Central memory CD4-positive, alpha-beta T cell (primary cell): ENCODE results near the gene STXBP5.

Source experiments
- DNase-seq: peaks from one replicate; pipeline ENCODE4 v3.0.0; 2022
- total RNA-seq, 3 experiments: gene quantifications; one replicate each; lab custom pipeline; 2026; lab: John Stamatoyannopoulos, UW

STXBP5 gene
- 64.9 to 115 (median 96.3) reads per million in 3 experiments for total RNA-seq

GRCh38 chr6:147204060-147204785 is at the start of gene STXBP5:
Gene STXBP5 (plus strand): TSS chr6:147204417. CDS start chr6:147204533, 116 bp downstream.
- peak; percentile 48 for DNase-seq

DNA sequence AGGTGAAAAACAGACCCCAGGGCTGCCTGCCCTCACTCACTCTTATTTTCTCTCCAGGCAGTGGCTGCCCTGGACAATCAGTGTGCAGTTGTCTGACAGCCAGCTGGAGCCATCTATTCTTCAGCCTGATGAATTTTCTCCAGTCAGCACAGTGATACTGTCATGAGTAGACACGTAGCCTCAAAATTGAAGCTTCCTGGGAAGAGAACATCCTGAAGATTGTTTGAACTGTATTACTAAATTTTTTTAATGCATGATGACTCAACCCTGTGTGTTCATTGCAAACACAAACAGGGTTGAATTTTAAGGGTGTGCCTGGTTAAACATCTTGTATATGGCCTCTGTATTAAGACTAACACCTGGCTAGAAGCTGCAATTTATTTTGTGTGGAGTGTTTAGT is 49.8 kb upstream of the STXBP5 start:
- no peak for DNase-seq

- no peak for DNase-seq
Observed at GRCh38 chr6:147156218-147156617, 48.0 kb upstream of the STXBP5 start.

DNA sequence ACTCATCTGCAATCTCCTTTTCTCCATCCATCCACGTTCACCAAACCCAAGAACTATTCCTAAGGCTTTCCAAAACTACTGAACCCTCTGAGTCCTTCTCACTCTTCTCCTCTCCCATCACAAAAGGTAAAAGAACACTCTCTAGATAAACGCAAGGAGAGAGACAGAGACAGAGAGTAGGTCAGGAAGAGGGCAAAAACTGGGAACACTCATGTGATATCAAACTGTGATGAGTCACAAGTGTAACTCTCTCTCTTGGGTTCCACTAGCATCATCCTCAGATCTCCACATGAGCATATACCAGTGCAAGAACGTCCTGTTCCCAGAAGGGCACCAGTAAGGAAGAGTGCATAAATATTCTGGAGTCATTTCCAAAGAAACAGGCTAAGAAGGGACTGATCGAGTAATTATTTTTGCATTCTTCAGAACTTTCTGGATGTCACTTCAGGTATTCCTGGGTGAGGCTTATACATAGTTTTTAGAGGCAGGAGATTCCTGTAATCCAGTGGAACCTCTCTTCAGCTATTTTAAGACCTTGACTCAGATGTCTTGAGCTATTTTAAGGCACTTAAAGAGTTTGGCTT is 47.3 kb upstream of the STXBP5 start:
- DNase-seq: no peak

DNA sequence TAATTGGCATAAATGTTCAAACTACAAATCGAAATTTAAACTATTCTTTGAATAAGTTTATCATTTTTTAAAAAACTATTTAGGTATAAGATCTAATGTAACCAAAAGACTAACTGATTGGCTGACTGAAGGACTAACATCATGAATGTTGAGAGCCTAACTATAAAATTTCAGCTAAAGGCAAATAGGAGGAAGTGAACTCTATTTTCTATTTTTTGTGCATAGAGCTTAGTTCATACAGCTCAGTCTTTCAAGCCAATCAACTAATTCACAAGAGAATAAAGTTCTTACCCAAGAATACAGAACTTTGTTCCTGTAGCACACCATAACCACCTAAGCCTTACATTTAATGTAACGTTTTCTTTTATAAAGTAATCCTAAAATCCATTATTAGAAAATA is 46.3 kb upstream of the STXBP5 start:
- no peak for DNase-seq

- DNase-seq: no peak
Observed at GRCh38 chr6:147158881-147159280, 45.3 kb upstream of the STXBP5 start.

- no peak for DNase-seq
Observed at GRCh38 chr6:147159536-147160374, 44.5 kb upstream of the STXBP5 start.

DNA sequence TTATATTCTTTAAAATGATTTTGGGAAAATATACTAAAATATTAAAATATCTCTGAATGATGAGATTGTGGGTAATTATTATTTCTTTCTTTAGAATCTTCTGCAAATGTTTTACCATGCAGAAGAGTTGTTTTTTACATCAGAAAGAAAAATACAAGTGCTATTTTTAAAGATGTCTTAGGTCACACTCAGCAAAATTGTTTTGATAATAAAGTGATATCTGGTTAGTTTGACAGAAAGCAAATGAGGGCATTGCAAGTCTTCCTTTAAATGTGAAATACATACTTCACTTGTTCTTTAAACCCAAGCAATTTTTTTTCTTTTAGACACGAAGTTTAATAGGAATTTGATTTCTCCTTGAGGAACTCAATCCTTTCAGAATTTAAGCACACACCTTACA is 43.6 kb upstream of the STXBP5 start:
- DNase-seq: no peak

GRCh38 chr6:147161253-147161973 is 42.8 kb upstream of the STXBP5 start:
- DNase-seq: no peak

GRCh38 chr6:147161974-147162495 is 42.2 kb upstream of the STXBP5 start:
- DNase-seq: no peak

DNA sequence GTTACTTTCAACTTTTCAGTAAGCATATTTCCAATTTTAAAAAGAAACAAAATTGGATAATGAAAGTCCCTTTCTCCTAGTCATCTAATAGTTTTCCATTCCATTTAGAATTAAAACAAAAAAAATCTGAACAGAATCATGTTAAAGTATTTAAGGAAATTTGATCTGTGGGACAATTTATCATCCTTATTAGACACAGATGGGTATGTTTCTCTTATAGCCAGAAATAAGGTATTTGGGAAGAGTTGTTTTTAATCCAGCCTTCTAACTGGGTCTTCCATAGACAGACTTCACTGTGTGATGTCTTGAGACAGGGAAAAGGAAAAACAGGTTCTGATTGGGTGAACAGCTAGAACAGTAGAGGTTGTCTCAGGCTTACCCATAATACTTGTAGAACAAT is 39.5 kb upstream of the STXBP5 start:
- no peak for DNase-seq

GRCh38 chr6:147166360-147166944 is 37.8 kb upstream of the STXBP5 start:
- DNase-seq: no peak

GRCh38 chr6:147166992-147167391 is 37.2 kb upstream of the STXBP5 start:
- no peak for DNase-seq

GRCh38 chr6:147167576-147168461 is 36.4 kb upstream of the STXBP5 start:
- no peak for DNase-seq

DNA sequence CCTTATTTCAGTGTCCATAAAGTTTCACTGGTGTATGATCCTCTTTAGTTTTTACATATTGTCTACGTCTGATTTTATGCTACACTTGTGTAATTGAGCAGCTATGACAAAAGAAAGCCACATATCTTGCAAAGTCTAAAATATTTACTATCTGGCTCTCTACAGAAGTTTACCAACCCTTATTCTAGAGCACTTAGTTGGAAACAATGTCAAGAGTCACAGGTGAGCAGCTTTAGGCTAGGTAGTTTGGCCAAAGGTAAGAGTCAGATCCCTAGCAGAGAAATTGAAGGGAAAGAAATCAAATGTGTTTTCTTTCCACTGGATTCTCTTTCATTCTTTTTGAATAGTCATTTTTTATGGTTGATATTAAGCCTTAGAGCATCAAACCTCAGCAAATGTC is 34.7 kb upstream of the STXBP5 start:
- DNase-seq: no peak

DNA sequence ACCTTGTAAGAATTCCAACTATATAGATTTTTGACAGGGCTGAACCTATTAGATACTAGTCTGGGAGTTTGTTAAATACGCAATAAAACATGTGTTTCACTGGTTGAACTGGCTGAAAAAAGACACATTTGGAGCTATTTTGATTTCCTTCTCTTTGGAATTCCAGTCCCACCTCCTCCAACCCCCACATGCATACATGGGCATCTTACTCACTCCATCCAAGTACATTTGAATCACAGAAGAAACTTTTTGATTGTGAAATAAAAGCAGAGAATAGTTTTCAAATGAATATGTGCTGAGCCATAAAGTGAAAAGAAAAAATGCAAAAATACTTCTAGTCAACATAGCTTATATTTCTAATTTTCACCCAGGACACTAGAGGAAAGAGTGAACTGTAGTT is 33.9 kb upstream of the STXBP5 start:
- no peak for DNase-seq

DNA sequence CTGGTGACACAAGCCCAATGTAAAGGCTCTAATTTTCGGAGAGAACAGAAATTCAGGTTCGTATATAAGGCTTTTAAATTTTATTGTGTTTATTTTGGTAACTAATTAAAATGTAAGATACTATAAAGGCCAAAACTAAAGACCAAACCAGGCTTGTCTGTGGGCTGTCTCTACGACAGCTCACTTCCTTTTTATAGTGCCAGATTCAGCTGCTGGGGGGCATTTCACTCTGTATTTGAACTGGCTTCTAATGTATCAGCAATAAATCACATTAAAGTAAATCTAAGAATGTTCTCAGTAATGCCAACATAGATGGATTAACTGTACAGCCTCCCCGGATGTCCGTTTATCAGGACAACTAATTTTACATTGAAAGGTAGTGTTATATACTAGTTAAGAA is 31.1 kb upstream of the STXBP5 start:
- DNase-seq: no peak

GRCh38 chr6:147173675-147174308 is 30.4 kb upstream of the STXBP5 start:
- DNase-seq: no peak

DNA sequence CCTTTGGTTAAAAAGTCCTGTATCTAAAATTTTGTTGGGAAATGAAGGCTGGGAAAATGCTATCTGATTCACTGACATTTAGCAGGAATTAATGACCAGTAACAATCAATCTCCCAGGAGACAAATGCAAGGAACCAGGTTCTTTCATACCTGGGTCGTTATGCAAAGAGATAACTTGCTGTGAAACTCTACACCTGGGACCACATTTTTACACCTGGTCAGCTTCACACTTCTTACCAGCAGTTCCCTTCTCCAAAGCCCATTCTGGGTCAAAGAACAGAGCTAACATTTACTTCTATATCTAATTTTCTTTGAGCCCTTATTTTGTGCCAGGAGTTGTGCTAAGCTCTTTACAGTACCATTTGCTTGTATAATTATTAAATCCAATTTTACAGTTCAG is 27.4 kb upstream of the STXBP5 start:
- no peak for DNase-seq

DNA sequence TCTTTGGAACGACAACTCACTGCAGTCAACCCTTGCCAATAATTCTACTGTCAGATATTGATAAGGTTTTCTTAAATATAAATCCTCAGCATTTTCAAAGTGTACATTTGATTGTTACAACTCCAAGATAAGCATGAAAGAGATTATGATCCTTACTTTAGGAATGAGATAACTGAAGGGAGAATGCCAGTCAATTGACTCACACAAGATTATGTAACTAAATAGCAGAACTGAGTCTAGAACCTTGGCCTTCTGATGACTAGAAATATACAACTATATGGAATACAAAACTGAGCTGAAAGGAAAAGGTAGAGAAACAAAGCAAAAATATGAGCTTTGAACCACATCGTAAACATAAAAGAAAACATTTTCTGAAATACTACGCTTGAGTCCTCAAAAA is 26.9 kb upstream of the STXBP5 start:
- DNase-seq: no peak

GRCh38 chr6:147178355-147178754 is 25.9 kb upstream of the STXBP5 start:
- DNase-seq: no peak
